ENCODE measurements around the gene MRC2. TPM values are rescaled to one million over a fixed set of nuclear protein-coding genes. Genes with fewer than 3 reads are reported as not detected.

Gene MRC2
- total and polyA plus RNA-seq, 2 experiments from 2014 or later = 222 to 756 TPM

- Histone ChIP-seq H3K9ac (no peak overlapping the region), H3K36me3 (ENCODE audit: low read depth) (peaks cover 37% of the 10 kb centered on the region), H4K20me1 (ENCODE audit: insufficient read depth) (no peaks in the 10 kb centered on the region), H3K4me3 (no peak overlapping the region), H3K4me1 (ENCODE audit: insufficient read depth) (no peaks in the 10 kb centered on the region), H3K9me3 (ENCODE audit: low read depth) (no peaks in the 10 kb centered on the region), H3K79me2 (ENCODE audit: insufficient read depth) (peaks cover 4% of the 10 kb centered on the region; the same call in 1 of the 2 replicates), H3F3A (ENCODE audit: insufficient read depth) (peaks cover 18% of the 10 kb centered on the region; the same call in 1 of the 2 replicates), H3K27me3 (replicated peaks; ENCODE audit: insufficient read depth) (no peaks in the 10 kb centered on the region), H3K9me2 (ENCODE audit: insufficient read depth) (no peaks in the 10 kb centered on the region), H3K27ac (no peak overlapping the region), H2AFZ (no peak overlapping the region), H3K4me2 (ENCODE audit: unreplicated experiment) (no peak overlapping the region)
- WGBS, 2 experiments (ENCODE audit: low coverage in 1 of 2, low lambda C conversion rate in 2 of 2, missing lambda C conversion rate in 2 of 2) = 85 to 87% methylated on average over 33 to 35 of the region's 36 CpGs
- TF ChIP-seq EZH2phosphoT487 (IDR thresholded peaks at IDR 0.05; ENCODE audit: insufficient read depth, low read depth) = no peak
- no peak for TF ChIP-seq EZH2 (IDR thresholded peaks at IDR 0.05; ENCODE audit: insufficient read depth, poor library complexity, severe bottlenecking)
- in situ Hi-C loops (cut with MboI) = no loop called here
- no peak for DNase-seq
Measured at GRCh38 chr17:62680541-62681052, 53.1 kb downstream of the MRC2 start.

GRCh38 chr17:62681061-62681938, 53.8 kb downstream of the MRC2 start:
- Histone ChIP-seq H3K36me3 (ENCODE audit: low read depth) (peaks cover 42% of the 10 kb centered on the region), H2AFZ (no peak overlapping the region), H3K4me2 (ENCODE audit: unreplicated experiment) (no peak overlapping the region), H3K27ac (no peak overlapping the region), H3K9ac (no peak overlapping the region), H3K9me3 (ENCODE audit: low read depth) (no peaks in the 10 kb centered on the region), H3K27me3 (replicated peaks; ENCODE audit: insufficient read depth) (no peaks in the 10 kb centered on the region), H3K79me2 (ENCODE audit: insufficient read depth) (peaks cover 4% of the 10 kb centered on the region; the same call in 1 of the 2 replicates), H3K4me3 (no peak overlapping the region), H3K4me1 (ENCODE audit: insufficient read depth) (no peaks in the 10 kb centered on the region), H3F3A (ENCODE audit: insufficient read depth) (peaks cover 23% of the 10 kb centered on the region; the same call in 1 of the 2 replicates), H3K9me2 (ENCODE audit: insufficient read depth) (no peaks in the 10 kb centered on the region), H4K20me1 (ENCODE audit: insufficient read depth) (no peaks in the 10 kb centered on the region)
- TF ChIP-seq EZH2 (IDR thresholded peaks at IDR 0.05; ENCODE audit: insufficient read depth, poor library complexity, severe bottlenecking) (no peak), EZH2phosphoT487 (IDR thresholded peaks at IDR 0.05; ENCODE audit: insufficient read depth, low read depth) (no peak)
- no peak for DNase-seq
- in situ Hi-C loops (cut with MboI) = no loop called here
- 94 to 95% methylated on average over 16 to 17 of the region's 17 CpGs for WGBS, 2 experiments (ENCODE audit: low coverage in 1 of 2, low lambda C conversion rate in 2 of 2, missing lambda C conversion rate in 2 of 2)

GRCh38 chr17:62681939-62682381, 54.5 kb downstream of the MRC2 start:
- in situ Hi-C loops (cut with MboI) = no loop called here
- peaks cover 48% of the 10 kb centered on the region for H3K36me3 ChIP-seq (ENCODE audit: low read depth)

GRCh38 chr17:62684179-62684578, 56.7 kb downstream of the MRC2 start:
- Histone ChIP-seq H3K27ac (no peak overlapping the region), H3K9me2 (ENCODE audit: insufficient read depth) (no peaks in the 10 kb centered on the region), H3K4me3 (no peak overlapping the region), H4K20me1 (ENCODE audit: insufficient read depth) (no peaks in the 10 kb centered on the region), H2AFZ (no peak overlapping the region), H3K79me2 (ENCODE audit: insufficient read depth) (peaks cover 9% of the 10 kb centered on the region; the same call in 1 of the 2 replicates), H3K27me3 (replicated peaks; ENCODE audit: insufficient read depth) (no peaks in the 10 kb centered on the region), H3F3A (ENCODE audit: insufficient read depth) (0 out of 2 replicates have a peak, but pooled peaks cover 19% of the 10 kb centered on the region), H3K9me3 (ENCODE audit: low read depth) (no peaks in the 10 kb centered on the region), H3K4me1 (ENCODE audit: insufficient read depth) (no peaks in the 10 kb centered on the region), H3K36me3 (ENCODE audit: low read depth) (peaks cover 48% of the 10 kb centered on the region), H3K4me2 (ENCODE audit: unreplicated experiment) (no peak overlapping the region), H3K9ac (no peak overlapping the region)
- DNase-seq = no peak
- no peak for TF ChIP-seq EZH2phosphoT487 (IDR thresholded peaks at IDR 0.05; ENCODE audit: insufficient read depth, low read depth)
- 85 to 91% methylated on average over 4 of the region's 4 CpGs for WGBS, 2 experiments (ENCODE audit: low coverage in 1 of 2, low lambda C conversion rate in 2 of 2, missing lambda C conversion rate in 2 of 2)
- in situ Hi-C loops (cut with MboI) = no loop called here

More at GRCh38 chr17:62681939-62682381, 54.5 kb downstream of the MRC2 start:
- TF ChIP-seq EZH2 (IDR thresholded peaks at IDR 0.05; ENCODE audit: insufficient read depth, poor library complexity, severe bottlenecking) (no peak), EZH2phosphoT487 (IDR thresholded peaks at IDR 0.05; ENCODE audit: insufficient read depth, low read depth) (no peak)
- Histone ChIP-seq H3F3A (ENCODE audit: insufficient read depth) (peaks cover 25% of the 10 kb centered on the region; the same call in 1 of the 2 replicates), H3K27me3 (replicated peaks; ENCODE audit: insufficient read depth) (no peaks in the 10 kb centered on the region), H3K4me1 (ENCODE audit: insufficient read depth) (no peaks in the 10 kb centered on the region), H3K27ac (no peak overlapping the region), H3K4me3 (no peak overlapping the region), H3K4me2 (ENCODE audit: unreplicated experiment) (no peak overlapping the region), H3K9me2 (ENCODE audit: insufficient read depth) (no peaks in the 10 kb centered on the region), H3K9ac (no peak overlapping the region), H3K9me3 (ENCODE audit: low read depth) (no peaks in the 10 kb centered on the region), H2AFZ (no peak overlapping the region), H4K20me1 (ENCODE audit: insufficient read depth) (no peaks in the 10 kb centered on the region), H3K79me2 (ENCODE audit: insufficient read depth) (peaks cover 7% of the 10 kb centered on the region; the same call in 1 of the 2 replicates)
- 81% methylated on average over 7 to 8 of the region's 8 CpGs for WGBS, 2 experiments (ENCODE audit: low coverage in 1 of 2, low lambda C conversion rate in 2 of 2, missing lambda C conversion rate in 2 of 2)
- DNase-seq = no peak

Measured in GM23248 (cell line).